Measurements from ENCODE around the gene ITGA4. TPM values are rescaled to one million over a fixed set of nuclear protein-coding genes. Genes with fewer than 3 reads are reported as not detected.

The ITGA4 gene
- total and polyA plus RNA-seq, 9 of the 15 experiments (the other 6 are each of a cell fraction or from before 2014, with no cell fraction given): 0.06 to 0.81 (median 0.27) TPM

GRCh38 chr2:181456660-181457120, 496 bp upstream of the ITGA4 start:
- H3K9me1 ChIP-seq (ENCODE audit: control insufficient read depth, insufficient read depth, low read length): no peaks in the 10 kb centered on the region
- no TSS peak for BruUV-seq (replicated peaks)
- H3K27me3 ChIP-seq (ENCODE audit: control insufficient read depth in 2 of 2, insufficient read depth in 2 of 2, low read length in 2 of 2): no peaks in the 10 kb centered on the region
- ATAC-seq: no peak
- in situ Hi-C loops (cut with MboI) (no loop called here), intact Hi-C loops (cut with micrococcal nuclease) (no loop called here)
- H3K79me2 ChIP-seq (ENCODE audit: control insufficient read depth, insufficient read depth, low read length): no peaks in the 10 kb centered on the region
- TF ChIP-seq ZNF197 (CRISPR knock-in tag; IDR thresholded peaks at IDR 0.05; ENCODE audit: low read depth) (no peak), RBM14 (IDR thresholded peaks at IDR 0.05; ENCODE audit: borderline replicate concordance, insufficient read depth, low read depth, low read length) (no peak), CHAMP1 (IDR thresholded peaks at IDR 0.05) (no peak), EHMT2 (IDR thresholded peaks at IDR 0.05) (no peak), ZNF764 (CRISPR knock-in tag; IDR thresholded peaks at IDR 0.05; ENCODE audit: low read depth) (no peak), ZNF133 (CRISPR knock-in tag; IDR thresholded peaks at IDR 0.05) (no peak)
- H3K4me1 ChIP-seq (replicated peaks in 1 of 2; ENCODE audit: control insufficient read depth in 2 of 2, insufficient read depth in 2 of 2, low read length in 2 of 2): peaks cover 0 to 4% of the 10 kb centered on the region in 2 experiments; a peak in 1 of 5 replicates
- no peaks in the 10 kb centered on the region for H3K9me3 ChIP-seq (replicated peaks; ENCODE audit: control insufficient read depth, insufficient read depth, low read depth, low read length)
- H3K36me3 ChIP-seq (ENCODE audit: control insufficient read depth, insufficient read depth, low read length): no peaks in the 10 kb centered on the region
- DNase-seq (ENCODE audit: extremely low read depth in 1 of 4, low spot score in 3 of 4): no peak
- FAIRE-seq: no peak
- no peaks in the 10 kb centered on the region for H4K20me1 ChIP-seq (replicated peaks; ENCODE audit: control insufficient read depth, insufficient read depth, low read length)
- H3K4me2 ChIP-seq (ENCODE audit: insufficient read depth, low read length): no peak overlapping the region
- no peak overlapping the region for H2AFZ ChIP-seq (ENCODE audit: low read depth, low read length)
- CTCF ChIA-PET (ENCODE audit: low intra/inter-chr PET ratio): no interaction called here
- POLR2A ChIA-PET: no interaction called here
- H3K4me3 ChIP-seq: no peak overlapping the region
- H3K9ac ChIP-seq (ENCODE audit: insufficient read depth in 1 of 2, low read depth in 2 of 2, low read length in 2 of 2): no peak overlapping the region
- no peak overlapping the region for H3K27ac ChIP-seq (ENCODE audit: extremely low read depth, low read depth, low read length)
- 6% methylated on average over 17 of the region's 17 CpGs for WGBS (ENCODE audit: insufficient coverage, low coverage, missing lambda C conversion rate)

Data from K562 (cell line).